ENCODE results near the gene FRAT2. TPM values are rescaled to one million over a fixed set of nuclear protein-coding genes. Genes with fewer than 3 reads are reported as not detected.
A peak's percentile ranks its signal among the peaks of the same experiment; 100 is the strongest.

FRAT2 gene
- total RNA-seq, 1 donor from 2014 or later: 7.4 TPM

DNA sequence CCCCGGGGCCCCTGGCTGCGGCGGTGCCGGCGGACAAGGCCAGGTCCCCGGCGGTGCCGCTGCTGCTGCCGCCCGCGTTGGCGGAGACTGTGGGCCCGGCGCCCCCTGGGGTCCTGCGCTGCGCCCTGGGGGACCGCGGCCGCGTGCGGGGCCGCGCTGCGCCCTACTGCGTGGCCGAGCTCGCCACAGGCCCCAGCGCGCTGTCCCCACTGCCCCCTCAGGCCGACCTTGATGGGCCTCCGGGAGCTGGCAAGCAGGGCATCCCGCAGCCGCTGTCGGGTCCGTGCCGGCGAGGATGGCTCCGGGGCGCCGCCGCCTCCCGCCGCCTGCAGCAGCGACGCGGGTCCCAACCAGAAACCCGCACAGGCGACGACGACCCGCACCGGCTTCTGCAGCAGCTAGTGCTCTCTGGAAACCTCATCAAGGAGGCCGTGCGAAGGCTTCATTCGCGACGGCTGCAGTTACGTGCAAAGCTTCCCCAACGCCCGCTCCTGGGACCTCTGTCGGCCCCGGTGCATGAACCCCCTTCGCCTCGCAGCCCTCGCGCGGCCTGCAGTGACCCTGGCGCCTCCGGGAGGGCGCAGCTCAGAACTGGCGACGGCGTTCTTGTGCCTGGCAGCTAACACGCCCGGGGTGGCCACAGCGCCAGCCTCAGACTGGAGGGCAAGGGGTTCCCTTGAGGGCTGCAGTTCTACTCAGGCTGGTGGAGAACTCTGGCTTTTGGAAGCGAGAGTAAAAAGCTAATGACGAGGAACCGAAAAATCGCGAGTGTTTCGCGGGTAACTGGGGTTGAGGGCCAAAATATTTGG lies 14.7 kb downstream of the FRAT2 start:
- no peaks in the 10 kb centered on the region for H3K79me2 ChIP-seq (ENCODE audit: insufficient read depth, low read length)
- no peak overlapping the region for H3K27ac Mint-ChIP-seq (ENCODE audit: unreplicated experiment)
- H3K4me2 ChIP-seq (ENCODE audit: low read length): peak overlapping the region; percentile 99
- peaks cover 8% of the 10 kb centered on the region for H3K4me1 Mint-ChIP-seq (ENCODE audit: low read depth, unreplicated experiment)
- H3K27me3 Mint-ChIP-seq (ENCODE audit: low read depth, unreplicated experiment): peaks cover 14% of the 10 kb centered on the region
- no peak for DNase-seq (ENCODE audit: low read depth)
- peak overlapping the region; percentile 100 for H3K9ac ChIP-seq (ENCODE audit: low read length)
- no peaks in the 10 kb centered on the region for H3K36me3 Mint-ChIP-seq (ENCODE audit: low read depth, unreplicated experiment)
- peak overlapping the region; percentile 77 for H3K4me3 Mint-ChIP-seq (ENCODE audit: unreplicated experiment)
- no peaks in the 10 kb centered on the region for H3K9me3 Mint-ChIP-seq (ENCODE audit: unreplicated experiment)
- no peak for FAIRE-seq
- H3K36me3 ChIP-seq (ENCODE audit: insufficient read depth, low read length): no peaks in the 10 kb centered on the region
- H3K9me3 ChIP-seq (ENCODE audit: insufficient read depth, low read depth, low read length): no peaks in the 10 kb centered on the region
- peak overlapping the region; percentile 80 for H3K4me3 ChIP-seq (ENCODE audit: insufficient read depth, low read depth, low read length)
- peak overlapping the region; percentile 77 for H2AFZ ChIP-seq (ENCODE audit: low read depth, low read length)
- H4K20me1 ChIP-seq (ENCODE audit: insufficient read depth, low read length): no peaks in the 10 kb centered on the region
- peak; percentile 78 for TF ChIP-seq EZH2 (IDR thresholded peaks at IDR 0.05; ENCODE audit: insufficient read depth, low read length)
- no peak for TF ChIP-seq CTCF (IDR thresholded peaks at IDR 0.05; ENCODE audit: insufficient read depth, low read depth, low read length)
- peaks cover 8% of the 10 kb centered on the region for H3K4me1 ChIP-seq (ENCODE audit: insufficient read depth, low read length)
- H3K27ac ChIP-seq (ENCODE audit: low read depth, low read length): no peak overlapping the region
- peaks cover 29% of the 10 kb centered on the region for H3K27me3 ChIP-seq (ENCODE audit: insufficient read depth, low read length)

DNA sequence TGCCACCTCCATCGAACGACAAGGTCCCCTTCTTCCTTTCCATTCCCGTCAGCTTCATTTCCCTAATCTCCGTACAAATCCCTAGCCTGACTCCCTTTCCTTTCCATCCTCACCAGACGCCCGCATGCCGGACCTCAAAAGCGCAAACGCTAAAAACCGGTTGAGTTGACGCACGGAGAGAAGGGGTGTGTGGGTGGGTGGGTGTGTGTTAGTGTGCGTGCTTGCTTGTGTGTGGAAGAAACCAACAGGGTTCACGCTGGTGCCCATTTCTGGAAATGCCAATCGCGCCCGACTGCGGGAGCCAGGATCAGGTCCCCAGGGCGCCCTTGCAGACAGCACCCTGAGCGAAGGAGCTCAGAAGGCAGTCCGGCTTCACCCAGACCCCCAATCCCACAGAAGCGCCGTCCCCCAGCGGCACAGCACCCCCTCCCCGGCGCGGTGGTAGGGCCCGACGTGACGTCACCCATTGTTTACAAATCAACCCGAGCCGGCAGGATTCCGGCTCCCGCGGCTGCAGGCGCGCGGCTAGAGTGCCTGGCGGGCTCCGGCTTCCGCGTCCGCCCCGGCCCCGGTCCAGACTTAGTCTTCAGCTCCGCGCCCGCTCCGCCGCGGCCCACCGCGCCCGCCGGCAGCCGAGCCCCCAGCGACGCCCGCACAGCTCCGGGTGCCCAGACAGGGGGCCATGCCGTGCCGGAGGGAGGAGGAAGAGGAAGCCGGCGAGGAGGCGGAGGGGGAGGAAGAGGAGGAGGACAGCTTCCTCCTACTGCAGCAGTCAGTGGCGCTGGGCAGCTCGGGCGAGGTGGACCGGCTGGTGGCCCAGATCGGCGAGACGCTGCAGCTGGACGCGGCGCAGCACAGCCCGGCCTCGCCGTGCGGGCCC lies 15.5 kb downstream of the FRAT2 start, which contains the start of gene FRAT1:
FRAT1 (plus strand) TSS at position 500 of the 880 bp plus-strand sequence; CDS start at position 683, 183 bp downstream.
- Mint-ChIP-seq H3K36me3 (ENCODE audit: low read depth, unreplicated experiment) (no peaks in the 10 kb centered on the region), H3K27me3 (ENCODE audit: low read depth, unreplicated experiment) (peaks cover 14% of the 10 kb centered on the region), H3K4me3 (ENCODE audit: unreplicated experiment) (peak within 1 kb of the TSS; percentile 90), H3K9me3 (ENCODE audit: unreplicated experiment) (no peaks in the 10 kb centered on the region), H3K4me1 (ENCODE audit: low read depth, unreplicated experiment) (peaks cover 8% of the 10 kb centered on the region), H3K27ac (ENCODE audit: unreplicated experiment) (peak within 1 kb of the TSS; percentile 100)
- Histone ChIP-seq H3K4me2 (ENCODE audit: low read length) (peak within 1 kb of the TSS; percentile 99), H3K36me3 (ENCODE audit: insufficient read depth, low read length) (no peaks in the 10 kb centered on the region), H3K27me3 (ENCODE audit: insufficient read depth, low read length) (peaks cover 29% of the 10 kb centered on the region), H3K4me3 (ENCODE audit: insufficient read depth, low read depth, low read length) (peak within 1 kb of the TSS; percentile 80), H3K4me1 (ENCODE audit: insufficient read depth, low read length) (peaks cover 8% of the 10 kb centered on the region), H4K20me1 (ENCODE audit: insufficient read depth, low read length) (no peaks in the 10 kb centered on the region), H2AFZ (ENCODE audit: low read depth, low read length) (peak within 1 kb of the TSS; percentile 100), H3K79me2 (ENCODE audit: insufficient read depth, low read length) (no peaks in the 10 kb centered on the region), H3K9ac (ENCODE audit: low read length) (peak within 1 kb of the TSS; percentile 100), H3K9me3 (ENCODE audit: insufficient read depth, low read depth, low read length) (no peaks in the 10 kb centered on the region), H3K27ac (ENCODE audit: low read depth, low read length) (peak within 1 kb of the TSS; percentile 99)
- FAIRE-seq (no peak), DNase-seq (ENCODE audit: low read depth) (peak; percentile 91)
- no peak for TF ChIP-seq CTCF (IDR thresholded peaks at IDR 0.05; ENCODE audit: insufficient read depth, low read depth, low read length)
- TF ChIP-seq EZH2 (IDR thresholded peaks at IDR 0.05; ENCODE audit: insufficient read depth, low read length): no peak
